Transverse colon (tissue), 4 donors: ENCODE results near the gene STING1.
"Not testable (repeated sequence)": the region's sequence is repeated elsewhere in the genome, so short reads cannot be mapped to it uniquely, and the experiment has no call there.

Experiments
- CTCF ChIP-seq, 5 experiments: fragments of 200-600 bp in 3 of 5; fragments of 450-650 bp in 2 of 5; sonication (generic) in 3 of 5; IDR thresholded peaks; 1 replicate in 2 of 5; 2 replicates in 3 of 5; pipeline ENCODE4 v1.5.1; 2016 to 2017; ENCODE audit warnings: antibody characterized with exemption in 5 of 5, inconsistent platforms in 3 of 5, mild to moderate bottlenecking in 2 of 5, moderate library complexity in 1 of 5
- EP300 ChIP-seq: sonication (generic); formaldehyde crosslinking; IDR thresholded peaks from one replicate; pipeline ENCODE4 v1.6.1; 2017; ENCODE audit warnings: antibody characterized with exemption, low read depth
- POLR2A ChIP-seq: fragments of 450-650 bp; IDR thresholded peaks from one replicate; pipeline ENCODE4 v1.6.1; 2016; ENCODE audit warnings: antibody characterized with exemption, mild to moderate bottlenecking, moderate library complexity
- POLR2AphosphoS5 ChIP-seq, 3 donors: sonication (generic); formaldehyde crosslinking; IDR thresholded peaks; one replicate each; pipeline ENCODE4 v1.6.1; 2016; ENCODE audit warnings: antibody characterized with exemption in 3 of 3

GRCh38 chr5:139526309-139527089 lies 43.9 kb upstream of the STING1 start:
- not testable (repeated sequence) for TF ChIP-seq POLR2AphosphoS5 (IDR thresholded peaks at IDR 0.05); CTCF (IDR thresholded peaks at IDR 0.05); POLR2A; EP300
